H1 (cell line): Measurements from ENCODE around the gene UNC80. TPM values are rescaled to one million over a fixed set of nuclear protein-coding genes. Genes with fewer than 3 reads are reported as not detected.
A peak's percentile ranks its signal among the peaks of the same experiment; 100 is the strongest.

ENCODE experiments used
- BACH1 ChIP-seq: IDR thresholded peaks from 2 replicates; pipeline ENCODE4 v1.6.1; 2012; ENCODE audit warnings: low read length, improper control_type of control experiment
- CEBPB ChIP-seq: IDR thresholded peaks from 2 replicates; pipeline ENCODE4 v1.6.1; 2012; ENCODE audit warnings: low read depth, low read length
- CHD7 ChIP-seq: fragments of 300-600 bp; sonication (generic); IDR thresholded peaks from 2 replicates; pipeline ENCODE4 v1.7.1; 2012; ENCODE audit warnings: low read length, moderate library complexity, mild to moderate bottlenecking, inconsistent platforms; ENCODE audit not compliant: insufficient replicate concordance
- E2F6 ChIP-seq: IDR thresholded peaks from 2 replicates; pipeline ENCODE4 v1.6.1; 2012; ENCODE audit warnings: inconsistent platforms
- MAFK ChIP-seq: IDR thresholded peaks from 2 replicates; pipeline ENCODE4 v1.6.1; 2012; ENCODE audit warnings: low read depth, mild to moderate bottlenecking, improper control_type of control experiment, low read length
- NRF1 ChIP-seq: IDR thresholded peaks from 2 replicates; pipeline ENCODE4 v1.6.1; 2011; ENCODE audit warnings: mild to moderate bottlenecking, low read depth, low read length, improper control_type of control experiment
- RAD21 ChIP-seq, 2 experiments: IDR thresholded peaks in 1 of 2; conservative IDR thresholded peaks in 1 of 2; 2 replicates each; pipeline ENCODE4 v1.6.1; 2011; ENCODE audit warnings: low read depth in 2 of 2, low read length in 2 of 2, improper control_type of control experiment in 1 of 2, inconsistent platforms in 1 of 2, mild to moderate bottlenecking in 1 of 2, moderate library complexity in 1 of 2
- TEAD4 ChIP-seq: IDR thresholded peaks from 2 replicates; pipeline ENCODE4 v1.6.1; 2012; ENCODE audit warnings: low read depth, low read length, inconsistent platforms, mixed read lengths
- polyA plus RNA-seq, 7 experiments: library from polyadenylated mRNA; depleted of rRNA in 3 of 7; stranded (reverse) in 5 of 7; unstranded in 2 of 7; fragments of >200 nt in 5 of 7; fragments of 200-250 nt in 2 of 7; gene quantifications; 1 replicate in 5 of 7; 2 replicates in 1 of 7; 4 replicates in 1 of 7; pipeline versions ENCODE4 v1.2.1 to v1.2.3, GENCODE V29; 2011 to 2013; ENCODE audit warnings: missing spikeins in 2 of 7, mixed read lengths in 2 of 7
- total RNA-seq: library from RNA; stranded (reverse); fragmentation: NEBNext Ultra II Directional; extraction: Animal tissue kit (Norgen Biotek cat#: 25700); gene quantifications from 2 replicates; pipeline ENCODE4 v1.2.1, GENCODE V29; 2021

Gene UNC80
- total and polyA plus RNA-seq, 2 of the 8 experiments (the other 6 are each of a cell fraction or from before 2014, with no cell fraction given): 0.53 to 0.56 TPM

- TF ChIP-seq CHD7 (peak; percentile 12), NRF1 (no peak), BACH1 (0 out of 2 replicates have a peak, but pooled peaks have one; percentile 3), E2F6 (no peak), MAFK (peak; percentile 89), CEBPB (no peak), RAD21 (IDR thresholded peaks at IDR 0.05 in 1 of 2, conservative IDR thresholded peaks at IDR 0.05 in 1 of 2; ENCODE audit: low read depth in 2 of 2, low read length in 2 of 2) (peak; percentile 87 to 90), TEAD4 (peak; percentile 15; the same call in 1 of the 2 replicates)
Observed at GRCh38 chr2:209960676-209961630, 189.3 kb downstream of the UNC80 start (continued).
